CD14-positive monocyte (primary cell): ENCODE results near the gene CSTB. TPM values are rescaled to one million over a fixed set of nuclear protein-coding genes. Genes with fewer than 3 reads are reported as not detected.
A peak's percentile ranks its signal among the peaks of the same experiment; 100 is the strongest.

ENCODE experiments used
- DNase-seq, 3 donors: peaks; one replicate each; pipeline ENCODE4 v3.0.0-alpha.2; 2011 to 2022
- H2AFZ ChIP-seq: 2 replicates; pipeline ENCODE4 v1.6.0; 2012; ENCODE audit warnings: mild to moderate bottlenecking, low read depth, low read length, inconsistent platforms; ENCODE audit not compliant: insufficient read depth, poor library complexity, severe bottlenecking
- H3K27ac ChIP-seq, 2 donors: 1 replicate in 1 of 2; 2 replicates in 1 of 2; pipeline ENCODE4 v1.5.1; 2012 to 2013; ENCODE audit warnings: low read length in 2 of 2, control low read depth in 1 of 2, inconsistent platforms in 1 of 2, low read depth in 1 of 2, mild to moderate bottlenecking in 1 of 2
- H3K27me3 ChIP-seq, 2 donors: one replicate each; pipeline versions ENCODE4 v1.6.0 to v1.6.1; 2011 to 2013; ENCODE audit warnings: low read length in 2 of 2; ENCODE audit not compliant: control insufficient read depth in 2 of 2, insufficient read depth in 2 of 2
- H3K36me3 ChIP-seq, 2 donors: replicated peaks in 1 of 2; 1 replicate in 1 of 2; 2 replicates in 1 of 2; pipeline versions ENCODE4 v1.5.1 to v1.6.1; 2012 to 2013; ENCODE audit warnings: low read length in 2 of 2, control low read depth in 1 of 2, inconsistent platforms in 1 of 2, mild to moderate bottlenecking in 1 of 2; ENCODE audit not compliant: insufficient read depth in 2 of 2, control insufficient read depth in 1 of 2
- H3K4me1 ChIP-seq, 2 donors: 1 replicate in 1 of 2; 2 replicates in 1 of 2; pipeline versions ENCODE4 v1.5.1 to v1.6.1; 2012 to 2013; ENCODE audit warnings: low read length in 2 of 2, control low read depth in 1 of 2, inconsistent platforms in 1 of 2, mild to moderate bottlenecking in 1 of 2, moderate library complexity in 1 of 2; ENCODE audit not compliant: insufficient read depth in 2 of 2, control insufficient read depth in 1 of 2
- H3K4me2 ChIP-seq: replicated peaks from 2 replicates; pipeline ENCODE3; 2012; ENCODE audit warnings: low read length, moderate library complexity, mild to moderate bottlenecking; ENCODE audit not compliant: poor library complexity, severe bottlenecking; ENCODE audit errors: extremely low read depth
- H3K4me3 ChIP-seq, 3 experiments: fragments of 200-600 bp in 1 of 3; sonication (generic) in 1 of 3; replicated peaks in 1 of 3; 1 replicate in 2 of 3; 2 replicates in 1 of 3; pipeline ENCODE4 v1.5.1; 2011 to 2013; ENCODE audit warnings: low read length in 3 of 3, mild to moderate bottlenecking in 3 of 3, control low read depth in 2 of 3, low read depth in 2 of 3, inconsistent platforms in 1 of 3, moderate library complexity in 1 of 3
- H3K79me2 ChIP-seq: 2 replicates; pipeline ENCODE4 v1.6.0; 2012; ENCODE audit warnings: mild to moderate bottlenecking, control low read depth, inconsistent platforms, low read length, moderate library complexity; ENCODE audit not compliant: insufficient read depth
- H3K9ac ChIP-seq: 2 replicates; pipeline ENCODE4 v1.6.0; 2017; ENCODE audit warnings: low read length, mild to moderate bottlenecking; ENCODE audit not compliant: insufficient read depth, poor library complexity, severe bottlenecking
- H3K9me3 ChIP-seq, 2 donors: replicated peaks in 1 of 2; 1 replicate in 1 of 2; 2 replicates in 1 of 2; pipeline versions ENCODE4 v1.5.1 to v1.6.1; 2012 to 2013; ENCODE audit warnings: low read length in 2 of 2, control low read depth in 1 of 2; ENCODE audit not compliant: control insufficient read depth in 1 of 2, insufficient read depth in 1 of 2
- H4K20me1 ChIP-seq: 2 replicates; pipeline ENCODE4 v1.6.0; 2012; ENCODE audit warnings: mild to moderate bottlenecking, low read length, control low read depth, moderate library complexity; ENCODE audit not compliant: insufficient read depth
- H3K27ac Mint-ChIP-seq, 7 donors: one replicate each; pipeline ENCODE4 v1.8.0; 2020; ENCODE audit warnings: mild to moderate bottlenecking in 7 of 7, mixed read lengths in 7 of 7, moderate library complexity in 6 of 7, inconsistent platforms in 2 of 7
- H3K27me3 Mint-ChIP-seq, 3 donors: one replicate each; pipeline ENCODE4 v1.8.0; 2021 to 2022; ENCODE audit warnings: low read depth in 3 of 3, mild to moderate bottlenecking in 3 of 3, mixed read lengths in 3 of 3, moderate library complexity in 3 of 3, inconsistent platforms in 1 of 3
- H3K36me3 Mint-ChIP-seq, 2 donors: one replicate each; pipeline ENCODE4 v1.8.0; 2020; ENCODE audit warnings: mixed read lengths in 2 of 2, inconsistent platforms in 1 of 2, mild to moderate bottlenecking in 1 of 2
- H3K4me1 Mint-ChIP-seq: one replicate; pipeline ENCODE4 v1.8.0; 2020; ENCODE audit warnings: mild to moderate bottlenecking, mixed read lengths
- H3K4me3 Mint-ChIP-seq, 2 donors: one replicate each; pipeline ENCODE4 v1.8.0; 2020; ENCODE audit warnings: mild to moderate bottlenecking in 2 of 2, mixed read lengths in 2 of 2, moderate library complexity in 1 of 2
- H3K9me3 Mint-ChIP-seq, 7 donors: one replicate each; pipeline ENCODE4 v1.8.0; 2020 to 2022; ENCODE audit warnings: mixed read lengths in 7 of 7, mild to moderate bottlenecking in 6 of 7, moderate library complexity in 6 of 7, inconsistent platforms in 2 of 7
- WGBS: methylation state at CpG from one replicate; pipeline ENCODE4 v1.1.5; 2013; ENCODE audit warnings: missing lambda C conversion rate; ENCODE audit not compliant: insufficient coverage; 5-methylcytosine and 5-hydroxymethylcytosine counted together
- intact Hi-C, 2 donors: fragments of 100-400 bp; cut with micrococcal nuclease; formaldehyde crosslinking; loops; one replicate each; pipeline versions ENCODE4 v1.15.0 to v1.15.1; 2023
- polyA plus RNA-seq, 3 donors: library from polyadenylated mRNA; depleted of rRNA in 1 of 3; unstranded in 2 of 3; stranded (reverse) in 1 of 3; fragments of 300-500 nt in 2 of 3; fragments of >200 nt in 1 of 3; fragmentation: Illumina TruSeq in 2 of 3; gene quantifications; 1 replicate in 2 of 3; 2 replicates in 1 of 3; pipeline ENCODE4 v1.2.3, GENCODE V29; 2012 to 2021
- TF ChIP-seq, protein P1 (sequence below): fragments of 200-600 bp; IDR thresholded peaks from one replicate; pipeline ENCODE4 v1.8.0; 2022; ENCODE audit warnings: antibody characterized with exemption, mild to moderate bottlenecking

CSTB gene
- polyA plus RNA-seq, 3 donors = 73.7 to 120 (median 115) TPM

DNA sequence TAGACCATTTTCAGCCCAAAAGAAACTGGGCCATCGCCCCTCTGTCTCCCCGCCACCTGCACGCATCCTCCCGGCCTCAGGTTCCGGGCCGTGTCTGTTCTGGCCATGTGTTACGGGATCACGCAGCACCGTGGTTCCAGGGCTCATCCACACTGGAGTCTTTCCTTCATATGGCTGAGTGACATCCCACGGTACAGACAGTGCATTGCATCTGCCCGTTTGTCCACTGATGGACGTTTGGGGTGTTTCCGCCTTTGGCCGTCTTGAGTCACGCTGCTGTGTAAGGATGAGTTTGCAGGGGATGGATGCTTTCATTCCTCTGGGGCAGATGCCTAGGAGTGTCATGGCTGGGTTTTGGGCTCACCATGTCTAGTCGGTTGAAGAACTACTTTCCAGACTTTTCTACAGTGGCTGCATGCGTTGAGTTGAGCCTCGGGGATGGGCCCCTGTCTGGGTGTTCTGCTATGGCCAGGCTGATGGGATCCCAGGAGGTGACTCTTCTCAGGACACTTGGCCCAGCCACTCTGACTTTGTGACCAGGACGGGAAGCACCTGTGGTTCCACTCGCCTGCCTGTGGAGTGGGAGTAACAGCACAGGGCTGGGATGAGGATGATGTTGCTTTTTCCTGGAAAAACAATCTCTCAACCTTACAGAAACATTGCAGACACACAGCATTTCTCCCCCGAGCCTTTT lies 30.1 kb upstream of the CSTB start:
- Mint-ChIP-seq H3K36me3 (peaks cover 46 to 78% of the 10 kb centered on the region in 2 donors), H3K4me1 (peaks cover 69% of the 10 kb centered on the region), H3K4me3 (peak overlapping the region in 1 of 2 donors; percentile 1), H3K27ac (peak overlapping the region; percentile 92 to 99 (median 98)), H3K9me3 (no peaks in the 10 kb centered on the region), H3K27me3 (peaks cover 0 to 4% (median 0%) of the 10 kb centered on the region in 3 donors)
- peaks cover 55% of the 10 kb centered on the region for H3K79me2 ChIP-seq
- TF ChIP-seq, protein P1, sequence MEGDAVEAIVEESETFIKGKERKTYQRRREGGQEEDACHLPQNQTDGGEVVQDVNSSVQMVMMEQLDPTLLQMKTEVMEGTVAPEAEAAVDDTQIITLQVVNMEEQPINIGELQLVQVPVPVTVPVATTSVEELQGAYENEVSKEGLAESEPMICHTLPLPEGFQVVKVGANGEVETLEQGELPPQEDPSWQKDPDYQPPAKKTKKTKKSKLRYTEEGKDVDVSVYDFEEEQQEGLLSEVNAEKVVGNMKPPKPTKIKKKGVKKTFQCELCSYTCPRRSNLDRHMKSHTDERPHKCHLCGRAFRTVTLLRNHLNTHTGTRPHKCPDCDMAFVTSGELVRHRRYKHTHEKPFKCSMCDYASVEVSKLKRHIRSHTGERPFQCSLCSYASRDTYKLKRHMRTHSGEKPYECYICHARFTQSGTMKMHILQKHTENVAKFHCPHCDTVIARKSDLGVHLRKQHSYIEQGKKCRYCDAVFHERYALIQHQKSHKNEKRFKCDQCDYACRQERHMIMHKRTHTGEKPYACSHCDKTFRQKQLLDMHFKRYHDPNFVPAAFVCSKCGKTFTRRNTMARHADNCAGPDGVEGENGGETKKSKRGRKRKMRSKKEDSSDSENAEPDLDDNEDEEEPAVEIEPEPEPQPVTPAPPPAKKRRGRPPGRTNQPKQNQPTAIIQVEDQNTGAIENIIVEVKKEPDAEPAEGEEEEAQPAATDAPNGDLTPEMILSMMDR = peak; percentile 4
- no peaks in the 10 kb centered on the region for H3K27me3 ChIP-seq
- H3K4me2 ChIP-seq = no peak overlapping the region
- intact Hi-C loops = no loop called here
- peak overlapping the region; percentile 39 for H3K9ac ChIP-seq
- peaks cover 47 to 61% of the 10 kb centered on the region in 2 donors for H3K36me3 ChIP-seq
- H3K27ac ChIP-seq = peak overlapping the region; percentile 91
- H3K4me1 ChIP-seq = peaks cover 66 to 76% of the 10 kb centered on the region in 2 donors
- no peak overlapping the region for H2AFZ ChIP-seq
- WGBS = 91% methylated on average over 14 of the region's 21 CpGs
- peaks cover 78% of the 10 kb centered on the region for H4K20me1 ChIP-seq
- H3K9me3 ChIP-seq = no peaks in the 10 kb centered on the region
- peak overlapping the region in 1 of 3 experiments; percentile 15 for H3K4me3 ChIP-seq
- DNase-seq = peak in 2 of 3 donors; percentile 22 to 70

DNA sequence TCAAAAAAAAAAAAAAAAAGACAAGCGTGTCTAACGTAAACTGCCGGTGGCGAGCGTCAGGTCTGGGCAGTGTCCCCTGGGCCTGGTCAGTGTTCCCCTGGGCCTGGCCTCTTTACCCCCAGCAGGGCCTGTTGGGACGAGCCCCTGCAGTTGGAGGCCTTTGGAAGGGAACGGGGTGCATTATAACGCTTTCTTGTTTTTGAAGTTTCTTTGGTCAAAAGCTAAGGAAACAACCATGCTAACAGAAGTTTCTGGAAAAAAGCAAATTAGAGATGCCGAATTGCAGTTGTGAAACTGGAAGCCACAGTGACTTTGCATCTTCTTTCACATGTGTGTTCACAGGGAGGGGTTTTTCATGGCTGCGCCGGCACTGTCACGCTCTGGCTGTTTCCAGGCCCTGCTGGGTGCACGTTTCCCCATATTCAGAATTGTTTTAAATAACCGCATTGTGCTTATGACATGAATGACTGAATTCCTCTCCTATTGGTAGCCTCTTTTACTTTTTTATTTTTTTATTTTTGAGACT lies 29.2 kb upstream of the CSTB start:
- intact Hi-C loops = no loop called here
- Histone ChIP-seq H3K27ac (peak overlapping the region; percentile 91), H3K4me3 (peak overlapping the region in 1 of 3 experiments; percentile 21), H3K4me1 (peaks cover 57 to 68% of the 10 kb centered on the region in 2 donors), H2AFZ (no peak overlapping the region), H3K4me2 (peak overlapping the region; percentile 57), H3K9me3 (no peaks in the 10 kb centered on the region), H3K9ac (peak overlapping the region; percentile 57), H3K79me2 (peaks cover 48% of the 10 kb centered on the region), H3K27me3 (no peaks in the 10 kb centered on the region), H4K20me1 (peaks cover 81% of the 10 kb centered on the region), H3K36me3 (peaks cover 48 to 60% of the 10 kb centered on the region in 2 donors)
- Mint-ChIP-seq H3K36me3 (peaks cover 52 to 83% of the 10 kb centered on the region in 2 donors), H3K27me3 (peaks cover 0 to 4% (median 0%) of the 10 kb centered on the region in 3 donors), H3K4me3 (peak overlapping the region in 1 of 2 donors; percentile 76), H3K9me3 (no peaks in the 10 kb centered on the region), H3K4me1 (peaks cover 61% of the 10 kb centered on the region), H3K27ac (peak overlapping the region; percentile 92 to 99 (median 98))
- peak; percentile 89 to 96 (median 93) for DNase-seq
- TF ChIP-seq, protein P1 = no peak
- WGBS = 2% methylated on average over 11 of the region's 14 CpGs
